Measurements from ENCODE around the gene DEPDC7. TPM values are rescaled to one million over a fixed set of nuclear protein-coding genes. Genes with fewer than 3 reads are reported as not detected.

DEPDC7 gene
- total RNA-seq, 4 donors from 2014 or later = 0.27 to 4.2 (median 1.9) TPM

DNA sequence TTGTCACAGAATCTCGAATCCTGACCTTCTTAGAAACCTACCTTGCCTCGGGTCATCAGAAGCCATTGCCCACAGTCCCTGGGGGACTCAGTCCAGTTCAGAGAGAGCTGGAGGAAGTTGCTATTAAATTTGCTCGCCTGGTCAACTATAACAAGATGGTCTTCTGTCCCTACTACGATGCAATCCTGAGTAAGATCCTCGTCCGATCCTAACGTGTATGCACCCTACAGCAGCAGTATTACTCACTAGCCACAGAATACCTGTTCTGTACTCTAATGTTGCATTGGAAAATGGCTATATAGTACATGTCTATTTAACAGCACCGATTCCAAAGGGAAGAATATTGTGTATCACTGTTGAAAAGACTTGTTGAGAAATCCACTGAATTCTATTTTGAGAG lies 56.8 kb downstream of the DEPDC7 start:
- WGBS, 2 donors (ENCODE audit: low coverage in 1 of 2) = 89 to 94% methylated on average over 7 to 8 of the region's 8 CpGs
- no peak overlapping the region for H3K27ac ChIP-seq

More for the DNA sequence above, 56.8 kb downstream of the DEPDC7 start:
- TF ChIP-seq POLR2AphosphoS5 (IDR thresholded peaks at IDR 0.05) (no peak), CTCF (IDR thresholded peaks at IDR 0.05) (no peak), EP300 (IDR thresholded peaks at IDR 0.05) (no peak), POLR2A (IDR thresholded peaks at IDR 0.05) (no peak)
- Histone ChIP-seq H3K9me3 (no peaks in the 10 kb centered on the region), H3K27me3 (no peaks in the 10 kb centered on the region), H3K4me1 (no peaks in the 10 kb centered on the region), H3K4me3 (no peak overlapping the region), H3K36me3 (peaks cover 0 to 100% of the 10 kb centered on the region in 2 donors)
- no peak for ATAC-seq

Small RNA genes lying within 50 kb of the gene (small RNA-seq; reads per million reads assigned to genes)
- gene RF00019 = 0 reads per million in 4 donors

Other genes with a start within 250 kb of the DEPDC7 start
- not detected for gene CCDC73, start 221.2 kb upstream of the DEPDC7 start, total RNA-seq
- gene PRRG4, start 186.0 kb upstream of the DEPDC7 start, total RNA-seq = 1 to 10 TPM; 1.7 to 6.7 (median 2.5) TPM
- 10 to 100 TPM; 19.8 to 29.0 (median 22.7) TPM for gene QSER1, start 123.1 kb upstream of the DEPDC7 start, total RNA-seq
- 10 to 100 TPM; 33.5 to 73.6 (median 55.4) TPM for gene TCP11L1, start 23.7 kb downstream of the DEPDC7 start, total RNA-seq
- 10 to 100 TPM in 2 of 4 donors, 1 to 10 TPM in 2; 8.3 to 15.4 (median 10.8) TPM for gene CSTF3, start 145.6 kb downstream of the DEPDC7 start, total RNA-seq
- gene HIPK3, start 241.5 kb downstream of the DEPDC7 start, total RNA-seq = 100 to 1,000 TPM; 292 to 331 (median 308) TPM

Measured in gastroesophageal sphincter (tissue), 4 donors.